ENCODE data around the gene ERVV-1. TPM values are rescaled to one million over a fixed set of nuclear protein-coding genes. Genes with fewer than 3 reads are reported as not detected.

Gene ERVV-1
- total and polyA plus RNA-seq, 2 of the 4 experiments (the other 2 are of a cell fraction): not detected

DNA sequence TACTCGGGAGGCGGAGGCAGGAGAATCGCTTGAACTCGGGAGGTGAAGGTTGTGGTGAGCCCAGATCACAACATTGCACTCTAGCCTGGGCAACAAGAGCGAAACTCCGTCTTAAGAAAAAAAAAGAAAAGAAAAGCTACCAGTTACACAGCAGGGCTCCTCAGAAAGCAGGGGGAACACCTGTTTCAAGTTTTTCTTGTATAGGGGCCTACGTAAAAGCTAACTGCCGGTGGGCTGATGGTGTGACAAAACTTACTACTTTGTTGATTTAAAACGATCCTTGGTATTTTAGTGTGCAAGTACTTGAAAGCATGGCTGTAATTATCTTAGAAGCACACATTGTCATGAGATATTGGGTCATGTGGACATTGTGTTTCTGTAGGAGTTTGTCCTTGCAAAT, 15.7 kb upstream of the ERVV-1 start:
- no peak overlapping the region for H3K18ac ChIP-seq (ENCODE audit: low read depth, low read length)
- H3K4ac ChIP-seq (ENCODE audit: low read depth, low read length): no peak overlapping the region
- H2AFZ ChIP-seq (replicated peaks; ENCODE audit: low read length, poor library complexity): no peak overlapping the region
- no TSS peak for BruUV-seq (replicated peaks)
- no peak overlapping the region for H3K9ac ChIP-seq (ENCODE audit: low read depth, low read length)
- H3K23ac ChIP-seq (ENCODE audit: low read depth, low read length): no peak overlapping the region
- no peak overlapping the region for H3K4me2 ChIP-seq (ENCODE audit: low read depth, low read length)
- 60% methylated on average over 3 of the region's 9 CpGs; no CpG with 5 or more reads in 1 of the 2 experiments for WGBS, 2 experiments (ENCODE audit: extremely low coverage in 2 of 2, insufficient read length in 1 of 2)
- no peaks in the 10 kb centered on the region for H4K20me1 ChIP-seq (ENCODE audit: insufficient read depth, low read length)
- DNase-seq (no peak), ATAC-seq (ENCODE audit: low read depth) (no peak)
- H4K8ac ChIP-seq (ENCODE audit: low read depth in 2 of 2, low read length in 2 of 2): no peak overlapping the region
- no peak overlapping the region for H2AK5ac ChIP-seq (ENCODE audit: low read depth, low read length)
- no peak overlapping the region for H3K27ac ChIP-seq (ENCODE audit: insufficient read depth, low read length)
- H2BK120ac ChIP-seq (ENCODE audit: low read depth, low read length): no peak overlapping the region
- H3K79me1 ChIP-seq (ENCODE audit: low read depth in 1 of 2, low read length in 2 of 2): no peaks in the 10 kb centered on the region
- H3K56ac ChIP-seq (ENCODE audit: extremely low read depth, insufficient read depth, low read length): no peak overlapping the region
- no peak overlapping the region for H2AK9ac ChIP-seq (replicated peaks; ENCODE audit: low read depth, low read length, poor library complexity)
- no peaks in the 10 kb centered on the region for H3K9me1 ChIP-seq (ENCODE audit: insufficient read depth, low read length)
- intact Hi-C loops (cut with micrococcal nuclease) (loop anchor here (10.0 kb wide), 1 partner anchor 197 kb away; the partner anchor contains the start of gene ZNF665), dilution Hi-C loops (cut with HindIII; ENCODE audit: low sequenced_read_pairs, unreplicated experiment) (no loop called here), in situ Hi-C loops (cut with MboI; ENCODE audit: low sequenced_read_pairs) (no loop called here)
- H3K36me3 ChIP-seq (ENCODE audit: control insufficient read depth, insufficient read depth, low read length): no peaks in the 10 kb centered on the region
- no peak overlapping the region for H2BK20ac ChIP-seq (ENCODE audit: low read depth, low read length)
- ChIA-PET POLR2A (ENCODE audit: unreplicated experiment) (no interaction called here), CTCF (no interaction called here)
- H2BK15ac ChIP-seq (ENCODE audit: low read depth, low read length): no peak overlapping the region
- H3K4me1 ChIP-seq (ENCODE audit: control insufficient read depth, insufficient read depth, low read length): no peaks in the 10 kb centered on the region
- no peak overlapping the region for H4K91ac ChIP-seq (ENCODE audit: insufficient read depth, low read depth, low read length)
- no peak overlapping the region for H3K4me3 ChIP-seq (ENCODE audit: insufficient read depth, low read depth, low read length)
- H4K5ac ChIP-seq (ENCODE audit: low read depth, low read length): no peak overlapping the region
- no peak overlapping the region for H3K14ac ChIP-seq (replicated peaks; ENCODE audit: low read depth, low read length)
- TF ChIP-seq MAZ (IDR thresholded peaks at IDR 0.05; ENCODE audit: borderline replicate concordance, low read depth, low read length) (no peak), NFE2L2 (IDR thresholded peaks at IDR 0.05; ENCODE audit: low read depth, low read length) (no peak), RCOR1 (IDR thresholded peaks at IDR 0.05; ENCODE audit: insufficient replicate concordance, low read length) (no peak), CEBPB (IDR thresholded peaks at IDR 0.05; ENCODE audit: low read depth, low read length) (no peak), MAFK (IDR thresholded peaks at IDR 0.05; ENCODE audit: low read depth, low read length) (no peak), BHLHE40 (IDR thresholded peaks at IDR 0.05; ENCODE audit: low read depth, low read length) (no peak), FOS (IDR thresholded peaks at IDR 0.05; ENCODE audit: low read depth, low read length) (no peak), RFX5 (IDR thresholded peaks at IDR 0.05; ENCODE audit: low read depth, low read length) (no peak), RAD21 (IDR thresholded peaks at IDR 0.05; ENCODE audit: low read length) (no peak), CHD1 (IDR thresholded peaks at IDR 0.05; ENCODE audit: low read depth, low read length) (no peak), MXI1 (IDR thresholded peaks at IDR 0.05; ENCODE audit: borderline replicate concordance, low read depth, low read length) (no peak), SMC3 (IDR thresholded peaks at IDR 0.05; ENCODE audit: low read depth, low read length) (no peak), POLR2A (IDR thresholded peaks at IDR 0.05; ENCODE audit: low read depth, low read length) (no peak)
- TF ChIP-seq, protein P1, sequence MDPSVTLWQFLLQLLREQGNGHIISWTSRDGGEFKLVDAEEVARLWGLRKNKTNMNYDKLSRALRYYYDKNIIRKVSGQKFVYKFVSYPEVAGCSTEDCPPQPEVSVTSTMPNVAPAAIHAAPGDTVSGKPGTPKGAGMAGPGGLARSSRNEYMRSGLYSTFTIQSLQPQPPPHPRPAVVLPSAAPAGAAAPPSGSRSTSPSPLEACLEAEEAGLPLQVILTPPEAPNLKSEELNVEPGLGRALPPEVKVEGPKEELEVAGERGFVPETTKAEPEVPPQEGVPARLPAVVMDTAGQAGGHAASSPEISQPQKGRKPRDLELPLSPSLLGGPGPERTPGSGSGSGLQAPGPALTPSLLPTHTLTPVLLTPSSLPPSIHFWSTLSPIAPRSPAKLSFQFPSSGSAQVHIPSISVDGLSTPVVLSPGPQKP (IDR thresholded peaks at IDR 0.05; ENCODE audit: borderline replicate concordance, low read depth, low read length): no peak
- TF ChIP-seq, protein P2, sequence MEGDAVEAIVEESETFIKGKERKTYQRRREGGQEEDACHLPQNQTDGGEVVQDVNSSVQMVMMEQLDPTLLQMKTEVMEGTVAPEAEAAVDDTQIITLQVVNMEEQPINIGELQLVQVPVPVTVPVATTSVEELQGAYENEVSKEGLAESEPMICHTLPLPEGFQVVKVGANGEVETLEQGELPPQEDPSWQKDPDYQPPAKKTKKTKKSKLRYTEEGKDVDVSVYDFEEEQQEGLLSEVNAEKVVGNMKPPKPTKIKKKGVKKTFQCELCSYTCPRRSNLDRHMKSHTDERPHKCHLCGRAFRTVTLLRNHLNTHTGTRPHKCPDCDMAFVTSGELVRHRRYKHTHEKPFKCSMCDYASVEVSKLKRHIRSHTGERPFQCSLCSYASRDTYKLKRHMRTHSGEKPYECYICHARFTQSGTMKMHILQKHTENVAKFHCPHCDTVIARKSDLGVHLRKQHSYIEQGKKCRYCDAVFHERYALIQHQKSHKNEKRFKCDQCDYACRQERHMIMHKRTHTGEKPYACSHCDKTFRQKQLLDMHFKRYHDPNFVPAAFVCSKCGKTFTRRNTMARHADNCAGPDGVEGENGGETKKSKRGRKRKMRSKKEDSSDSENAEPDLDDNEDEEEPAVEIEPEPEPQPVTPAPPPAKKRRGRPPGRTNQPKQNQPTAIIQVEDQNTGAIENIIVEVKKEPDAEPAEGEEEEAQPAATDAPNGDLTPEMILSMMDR (conservative IDR thresholded peaks at IDR 0.05; ENCODE audit: low read depth, low read length): no peak
- TF ChIP-seq, protein P3, sequence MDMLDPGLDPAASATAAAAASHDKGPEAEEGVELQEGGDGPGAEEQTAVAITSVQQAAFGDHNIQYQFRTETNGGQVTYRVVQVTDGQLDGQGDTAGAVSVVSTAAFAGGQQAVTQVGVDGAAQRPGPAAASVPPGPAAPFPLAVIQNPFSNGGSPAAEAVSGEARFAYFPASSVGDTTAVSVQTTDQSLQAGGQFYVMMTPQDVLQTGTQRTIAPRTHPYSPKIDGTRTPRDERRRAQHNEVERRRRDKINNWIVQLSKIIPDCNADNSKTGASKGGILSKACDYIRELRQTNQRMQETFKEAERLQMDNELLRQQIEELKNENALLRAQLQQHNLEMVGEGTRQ (IDR thresholded peaks at IDR 0.05; ENCODE audit: low read depth, low read length): no peak
- no peak overlapping the region for H2BK5ac ChIP-seq (ENCODE audit: low read depth, low read length, poor library complexity, severe bottlenecking)
- no peaks in the 10 kb centered on the region for H3K9me3 ChIP-seq (ENCODE audit: control insufficient read depth, insufficient read depth, low read length)
- H3K27me3 ChIP-seq (ENCODE audit: control insufficient read depth, insufficient read depth, low read length): no peaks in the 10 kb centered on the region

Data from IMR-90 (cell line).